Measurements from ENCODE around the gene SMAD4. TPM values are rescaled to one million over a fixed set of nuclear protein-coding genes. Genes with fewer than 3 reads are reported as not detected.
A peak's percentile ranks its signal among the peaks of the same experiment; 100 is the strongest.

Gene SMAD4
- polyA plus RNA-seq, 3 donors, result 21.0 to 34.0 (median 29.1) TPM

GRCh38 chr18:51037230-51037629 is 7.2 kb downstream of the SMAD4 start:
- no peaks in the 10 kb centered on the region for H3K9me3 ChIP-seq (replicated peaks in 1 of 2; ENCODE audit: control insufficient read depth in 1 of 2, insufficient read depth in 1 of 2, low read length in 2 of 2)
- H3K4me1 Mint-ChIP-seq, result peaks cover 57% of the 10 kb centered on the region
- H3K27ac Mint-ChIP-seq, result peak overlapping the region in 2 of 7 donors; percentile 31 to 32
- H3K27me3 Mint-ChIP-seq (ENCODE audit: low read depth in 3 of 3), result no peaks in the 10 kb centered on the region
- H2AFZ ChIP-seq (ENCODE audit: insufficient read depth, low read depth, low read length, poor library complexity, severe bottlenecking), result no peak overlapping the region
- H3K4me3 ChIP-seq (replicated peaks in 1 of 3; ENCODE audit: low read depth in 2 of 3, low read length in 3 of 3), result no peak overlapping the region
- H3K27ac ChIP-seq (ENCODE audit: low read depth in 1 of 2, low read length in 2 of 2), result peak overlapping the region in 1 of 2 donors; percentile 11
- H3K4me1 ChIP-seq (ENCODE audit: control insufficient read depth in 1 of 2, insufficient read depth in 2 of 2, low read length in 2 of 2), result peaks cover 22 to 23% of the 10 kb centered on the region in 2 donors
- H4K20me1 ChIP-seq (ENCODE audit: insufficient read depth, low read length), result peaks cover 99% of the 10 kb centered on the region
- H3K79me2 ChIP-seq (ENCODE audit: insufficient read depth, low read length), result peaks cover 99% of the 10 kb centered on the region
- H3K36me3 ChIP-seq (replicated peaks in 1 of 2; ENCODE audit: control insufficient read depth in 1 of 2, insufficient read depth in 2 of 2, low read length in 2 of 2), result peaks cover 0 to 4% of the 10 kb centered on the region in 2 donors
- intact Hi-C loops (cut with micrococcal nuclease), result loop anchor here (10.0 kb wide), 2 partner anchors 162 to 232 kb away; partner anchors contain the start of gene ME2 (in 1 of the 2)
- H3K27me3 ChIP-seq (ENCODE audit: control insufficient read depth in 2 of 2, insufficient read depth in 2 of 2, low read length in 2 of 2), result no peaks in the 10 kb centered on the region
- peaks cover 0 to 2% (median 0%) of the 10 kb centered on the region in 7 donors for H3K9me3 Mint-ChIP-seq
- DNase-seq, result no peak
- H3K36me3 Mint-ChIP-seq, result peaks cover 6 to 17% of the 10 kb centered on the region in 2 donors
- WGBS (ENCODE audit: insufficient coverage), result no CpG with 5 or more reads among the region's 2 CpGs
- H3K4me2 ChIP-seq (replicated peaks; ENCODE audit: extremely low read depth, low read length, poor library complexity, severe bottlenecking), result no peak overlapping the region
- TF ChIP-seq, protein P1, sequence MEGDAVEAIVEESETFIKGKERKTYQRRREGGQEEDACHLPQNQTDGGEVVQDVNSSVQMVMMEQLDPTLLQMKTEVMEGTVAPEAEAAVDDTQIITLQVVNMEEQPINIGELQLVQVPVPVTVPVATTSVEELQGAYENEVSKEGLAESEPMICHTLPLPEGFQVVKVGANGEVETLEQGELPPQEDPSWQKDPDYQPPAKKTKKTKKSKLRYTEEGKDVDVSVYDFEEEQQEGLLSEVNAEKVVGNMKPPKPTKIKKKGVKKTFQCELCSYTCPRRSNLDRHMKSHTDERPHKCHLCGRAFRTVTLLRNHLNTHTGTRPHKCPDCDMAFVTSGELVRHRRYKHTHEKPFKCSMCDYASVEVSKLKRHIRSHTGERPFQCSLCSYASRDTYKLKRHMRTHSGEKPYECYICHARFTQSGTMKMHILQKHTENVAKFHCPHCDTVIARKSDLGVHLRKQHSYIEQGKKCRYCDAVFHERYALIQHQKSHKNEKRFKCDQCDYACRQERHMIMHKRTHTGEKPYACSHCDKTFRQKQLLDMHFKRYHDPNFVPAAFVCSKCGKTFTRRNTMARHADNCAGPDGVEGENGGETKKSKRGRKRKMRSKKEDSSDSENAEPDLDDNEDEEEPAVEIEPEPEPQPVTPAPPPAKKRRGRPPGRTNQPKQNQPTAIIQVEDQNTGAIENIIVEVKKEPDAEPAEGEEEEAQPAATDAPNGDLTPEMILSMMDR (IDR thresholded peaks at IDR 0.05), result no peak
- no peak overlapping the region for H3K9ac ChIP-seq (ENCODE audit: insufficient read depth, low read length, poor library complexity, severe bottlenecking)
- no peak overlapping the region for H3K4me3 Mint-ChIP-seq

DNA sequence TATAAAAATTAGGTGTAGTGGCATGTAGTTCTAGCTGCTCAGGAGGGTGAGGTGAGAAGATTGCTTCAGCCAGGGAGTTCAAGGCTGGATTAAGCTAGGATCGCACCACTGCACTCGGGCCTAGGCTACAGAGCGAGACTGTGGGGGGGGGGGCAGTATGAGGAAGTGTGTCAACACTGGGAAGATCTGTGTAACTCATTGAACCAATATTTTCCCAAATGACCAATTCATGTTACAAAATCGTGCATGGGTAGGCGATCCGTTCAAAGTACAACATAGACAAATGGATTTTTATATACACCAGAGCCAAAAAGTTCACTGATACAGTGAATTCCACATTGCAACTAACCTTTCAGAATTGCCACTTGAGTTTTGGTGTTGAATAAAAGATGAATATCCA is 8.1 kb downstream of the SMAD4 start:
- Histone ChIP-seq H4K20me1 (ENCODE audit: insufficient read depth, low read length) (peaks cover 99% of the 10 kb centered on the region), H3K4me3 (replicated peaks in 1 of 3; ENCODE audit: low read depth in 2 of 3, low read length in 3 of 3) (no peak overlapping the region), H3K4me1 (ENCODE audit: control insufficient read depth in 1 of 2, insufficient read depth in 2 of 2, low read length in 2 of 2) (peaks cover 16 to 18% of the 10 kb centered on the region in 2 donors), H3K9me3 (replicated peaks in 1 of 2; ENCODE audit: control insufficient read depth in 1 of 2, insufficient read depth in 1 of 2, low read length in 2 of 2) (no peaks in the 10 kb centered on the region), H3K9ac (ENCODE audit: insufficient read depth, low read length, poor library complexity, severe bottlenecking) (no peak overlapping the region), H3K27me3 (ENCODE audit: control insufficient read depth in 2 of 2, insufficient read depth in 2 of 2, low read length in 2 of 2) (no peaks in the 10 kb centered on the region), H3K27ac (ENCODE audit: low read depth in 1 of 2, low read length in 2 of 2) (peak overlapping the region in 1 of 2 donors; percentile 11), H3K79me2 (ENCODE audit: insufficient read depth, low read length) (peaks cover 99% of the 10 kb centered on the region), H3K36me3 (replicated peaks in 1 of 2; ENCODE audit: control insufficient read depth in 1 of 2, insufficient read depth in 2 of 2, low read length in 2 of 2) (peaks cover 0 to 4% of the 10 kb centered on the region in 2 donors), H2AFZ (ENCODE audit: insufficient read depth, low read depth, low read length, poor library complexity, severe bottlenecking) (no peak overlapping the region), H3K4me2 (replicated peaks; ENCODE audit: extremely low read depth, low read length, poor library complexity, severe bottlenecking) (no peak overlapping the region)
- intact Hi-C loops (cut with micrococcal nuclease), result loop anchor here (10.0 kb wide), 2 partner anchors 163 to 233 kb away; partner anchors contain the start of gene ME2 (in 1 of the 2)
- Mint-ChIP-seq H3K36me3 (peaks cover 3 to 14% of the 10 kb centered on the region in 2 donors), H3K9me3 (peaks cover 0 to 2% (median 0%) of the 10 kb centered on the region in 7 donors), H3K27ac (peak overlapping the region in 5 of 7 donors; percentile 11 to 70 (median 15)), H3K4me1 (peaks cover 54% of the 10 kb centered on the region), H3K27me3 (ENCODE audit: low read depth in 3 of 3) (no peaks in the 10 kb centered on the region), H3K4me3 (no peak overlapping the region)
- no CpG with 5 or more reads among the region's 6 CpGs for whole genome bisulfite sequencing (ENCODE audit: insufficient coverage)
- TF ChIP-seq, protein P1 (IDR thresholded peaks at IDR 0.05), result no peak
- DNase-seq, result peak in 2 of 3 donors; percentile 14 to 31
